ENCODE data around the gene CEBPZOS.

GRCh38 chr2:37156857-37157714, 39.2 kb upstream of the CEBPZOS start, which contains the start of gene EIF2AK2:
- no peak for TF ChIP-seq CTCF (IDR thresholded peaks at IDR 0.05)
- no peak for TF ChIP-seq ZFX (IDR thresholded peaks at IDR 0.05; ENCODE audit: borderline replicate concordance)

Data from 22Rv1 (cell line).